HG03354 (cell line): Measurements from ENCODE around the gene PEA15.

Experiments
- ATAC-seq: cut with Tn5 transposase; IDR thresholded peaks from one replicate; pipeline ENCODE4 v1.9.1; 2021; ENCODE audit warnings: mild to moderate bottlenecking; ENCODE audit not compliant: unreplicated experiment, poor library complexity, severe bottlenecking

Gene PEA15

DNA sequence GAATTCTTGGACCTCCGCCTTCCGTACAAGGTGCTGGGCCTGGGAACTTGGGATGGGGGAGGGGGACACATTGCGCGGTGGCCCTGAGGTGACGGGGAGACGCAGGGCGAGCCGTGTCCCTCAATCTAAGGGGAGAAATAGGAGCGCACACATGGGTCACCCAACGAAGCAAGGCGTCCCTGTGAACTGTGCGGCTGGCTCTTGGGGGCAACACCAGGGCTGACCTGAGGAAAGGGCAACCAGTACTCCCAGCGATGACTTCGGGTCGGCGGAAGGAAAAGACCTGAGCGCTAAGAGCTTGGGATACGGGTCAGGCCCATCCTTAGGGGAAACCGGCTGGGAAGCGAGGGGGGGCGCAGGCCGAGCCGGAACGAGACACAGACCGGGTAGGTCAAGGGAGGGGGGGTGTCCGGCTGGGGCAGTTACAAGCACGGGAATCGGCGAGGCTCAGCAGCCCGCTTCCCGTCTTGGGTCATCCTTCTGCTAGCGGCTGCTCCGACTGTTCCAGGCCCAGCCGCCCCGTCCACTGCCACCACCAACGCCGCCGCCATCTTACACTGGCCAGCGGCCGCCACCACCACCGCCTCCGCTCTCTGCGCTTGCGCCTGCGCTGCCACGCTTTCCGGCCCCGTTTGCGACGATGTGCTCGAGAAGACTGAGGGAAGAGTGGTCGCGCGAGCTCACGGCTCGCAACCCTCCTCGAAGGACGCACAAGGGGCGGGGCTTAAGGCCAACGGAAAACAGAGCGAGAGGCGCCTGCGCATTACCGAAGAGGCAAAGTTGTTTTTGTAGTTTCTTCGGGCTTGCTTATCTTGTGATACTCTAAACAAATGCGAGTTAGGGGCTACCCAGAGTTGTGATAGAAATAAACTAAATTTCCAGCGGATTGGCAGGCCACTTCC lies 57.0 kb downstream of the PEA15 start, which contains the start of gene DCAF8:
DCAF8 (minus strand) TSS at position 657 of the 902 bp plus-strand sequence. CDS start 18,541 bp downstream, outside the sequence.
- ATAC-seq, result peak; percentile 88

DNA sequence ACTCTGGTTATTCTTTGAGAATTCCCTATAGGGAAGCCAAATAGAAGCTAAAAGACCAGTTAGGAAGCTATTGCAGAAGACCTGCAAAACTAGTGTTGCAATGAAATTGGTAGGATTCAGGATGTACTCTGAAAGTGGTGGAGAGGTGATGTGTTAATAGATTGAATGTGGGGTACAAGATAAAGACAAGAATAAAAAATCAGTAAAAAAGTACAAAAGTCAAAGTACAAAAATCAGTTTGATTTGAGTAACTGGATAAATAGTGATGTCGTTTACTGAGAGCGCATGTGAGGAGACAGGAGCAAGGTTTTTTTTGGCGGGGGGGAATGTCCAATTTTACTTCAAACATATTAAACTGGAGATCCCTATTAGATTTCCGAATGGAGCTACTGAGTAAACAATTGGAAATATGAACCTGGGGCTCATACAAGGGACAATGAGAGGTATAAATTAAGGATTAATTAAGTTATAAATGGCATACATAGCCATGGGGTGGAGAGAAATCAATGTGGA lies 59.7 kb downstream of the PEA15 start:
- no peak for ATAC-seq
